ENCODE results near the gene PDHA1. TPM values are rescaled to one million over a fixed set of nuclear protein-coding genes. Genes with fewer than 3 reads are reported as not detected.

Gene PDHA1
- total and polyA plus RNA-seq, 9 of the 15 experiments (the other 6 are each of a cell fraction or from before 2014, with no cell fraction given), result 352 to 882 (median 446) TPM

DNA sequence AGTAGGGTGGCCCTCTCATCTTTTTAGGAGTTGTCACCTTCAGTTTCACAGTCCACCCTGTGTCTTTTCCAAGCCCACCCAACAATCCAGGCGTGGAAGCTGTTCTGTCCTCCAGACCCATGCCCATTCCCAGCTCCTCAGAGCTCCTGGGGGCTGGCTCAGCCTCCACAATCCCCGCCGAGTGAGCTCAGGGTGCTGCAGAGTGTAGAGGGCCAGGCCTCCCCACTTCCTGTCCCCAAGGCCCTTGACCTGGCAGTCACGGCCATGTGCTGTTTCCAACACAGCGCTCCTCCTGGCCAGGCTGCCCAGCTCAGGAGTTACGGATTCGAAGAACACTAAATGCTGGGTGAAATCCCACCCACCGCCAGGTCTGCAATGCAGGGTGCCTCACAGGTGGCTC lies 31.8 kb downstream of the PDHA1 start:
- Histone ChIP-seq H3K36me3 (ENCODE audit: control insufficient read depth, insufficient read depth, low read length) (no peaks in the 10 kb centered on the region), H3K9ac (ENCODE audit: insufficient read depth in 1 of 2, low read depth in 2 of 2, low read length in 2 of 2) (no peak overlapping the region), H3K9me3 (replicated peaks; ENCODE audit: control insufficient read depth, insufficient read depth, low read depth, low read length) (no peaks in the 10 kb centered on the region), H4K20me1 (replicated peaks; ENCODE audit: control insufficient read depth, insufficient read depth, low read length) (no peaks in the 10 kb centered on the region), H3K4me1 (replicated peaks in 1 of 2; ENCODE audit: control insufficient read depth in 2 of 2, insufficient read depth in 2 of 2, low read length in 2 of 2) (no peaks in the 10 kb centered on the region), H3K4me2 (ENCODE audit: insufficient read depth, low read length) (no peak overlapping the region), H3K4me3 (no peak overlapping the region), H3K9me1 (ENCODE audit: control insufficient read depth, insufficient read depth, low read length) (no peaks in the 10 kb centered on the region), H3K27me3 (ENCODE audit: control insufficient read depth in 2 of 2, insufficient read depth in 2 of 2, low read length in 2 of 2) (peaks cover 5 to 67% of the 10 kb centered on the region in 2 experiments; a peak in 4 of 5 replicates), H3K79me2 (ENCODE audit: control insufficient read depth, insufficient read depth, low read length) (no peaks in the 10 kb centered on the region), H2AFZ (ENCODE audit: low read depth, low read length) (no peak overlapping the region), H3K27ac (ENCODE audit: extremely low read depth, low read depth, low read length) (no peak overlapping the region)
- ChIA-PET CTCF (ENCODE audit: low intra/inter-chr PET ratio) (no interaction called here), POLR2A (interaction anchor here (0.5 kb wide), 1 partner anchor 13 kb away, joined by 3 read pairs; no protein-coding TSS in a partner anchor)
- FAIRE-seq (no peak), DNase-seq (ENCODE audit: extremely low read depth in 1 of 4, low spot score in 3 of 4) (no peak), ATAC-seq (peak; percentile 33; the same call in 2 of the 3 replicates)
- 5% methylated on average over 7 of the region's 8 CpGs for WGBS (ENCODE audit: insufficient coverage, low coverage, missing lambda C conversion rate)
- TF ChIP-seq MED1 (CRISPR knock-in tag; IDR thresholded peaks at IDR 0.05; ENCODE audit: borderline replicate concordance) (no peak), DIDO1 (tag; IDR thresholded peaks at IDR 0.05; ENCODE audit: low read depth) (no peak), CBFA2T3 (IDR thresholded peaks at IDR 0.05) (no peak), NFYB (IDR thresholded peaks at IDR 0.05; ENCODE audit: extremely low read depth, insufficient read length) (no peak), SOX6 (IDR thresholded peaks at IDR 0.05) (no peak), CAMTA2 (CRISPR knock-in tag; conservative IDR thresholded peaks at IDR 0.05) (no peak), ZNF146 (CRISPR knock-in tag; IDR thresholded peaks at IDR 0.05; ENCODE audit: unreplicated experiment) (no peak), ZFPM2 (CRISPR knock-in tag; IDR thresholded peaks at IDR 0.05) (no peak)
- TF ChIP-seq, protein P1, sequence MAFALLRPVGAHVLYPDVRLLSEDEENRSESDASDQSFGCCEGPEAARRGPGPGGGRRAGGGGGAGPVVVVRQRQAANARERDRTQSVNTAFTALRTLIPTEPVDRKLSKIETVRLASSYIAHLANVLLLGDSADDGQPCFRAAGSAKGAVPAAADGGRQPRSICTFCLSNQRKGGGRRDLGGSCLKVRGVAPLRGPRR (CRISPR knock-in tag; IDR thresholded peaks at IDR 0.05), result no peak
- TF ChIP-seq, protein P2, sequence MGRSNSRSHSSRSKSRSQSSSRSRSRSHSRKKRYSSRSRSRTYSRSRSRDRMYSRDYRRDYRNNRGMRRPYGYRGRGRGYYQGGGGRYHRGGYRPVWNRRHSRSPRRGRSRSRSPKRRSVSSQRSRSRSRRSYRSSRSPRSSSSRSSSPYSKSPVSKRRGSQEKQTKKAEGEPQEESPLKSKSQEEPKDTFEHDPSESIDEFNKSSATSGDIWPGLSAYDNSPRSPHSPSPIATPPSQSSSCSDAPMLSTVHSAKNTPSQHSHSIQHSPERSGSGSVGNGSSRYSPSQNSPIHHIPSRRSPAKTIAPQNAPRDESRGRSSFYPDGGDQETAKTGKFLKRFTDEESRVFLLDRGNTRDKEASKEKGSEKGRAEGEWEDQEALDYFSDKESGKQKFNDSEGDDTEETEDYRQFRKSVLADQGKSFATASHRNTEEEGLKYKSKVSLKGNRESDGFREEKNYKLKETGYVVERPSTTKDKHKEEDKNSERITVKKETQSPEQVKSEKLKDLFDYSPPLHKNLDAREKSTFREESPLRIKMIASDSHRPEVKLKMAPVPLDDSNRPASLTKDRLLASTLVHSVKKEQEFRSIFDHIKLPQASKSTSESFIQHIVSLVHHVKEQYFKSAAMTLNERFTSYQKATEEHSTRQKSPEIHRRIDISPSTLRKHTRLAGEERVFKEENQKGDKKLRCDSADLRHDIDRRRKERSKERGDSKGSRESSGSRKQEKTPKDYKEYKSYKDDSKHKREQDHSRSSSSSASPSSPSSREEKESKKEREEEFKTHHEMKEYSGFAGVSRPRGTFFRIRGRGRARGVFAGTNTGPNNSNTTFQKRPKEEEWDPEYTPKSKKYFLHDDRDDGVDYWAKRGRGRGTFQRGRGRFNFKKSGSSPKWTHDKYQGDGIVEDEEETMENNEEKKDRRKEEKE (IDR thresholded peaks at IDR 0.05; ENCODE audit: borderline replicate concordance in 1 of 2, control insufficient read depth in 1 of 2, low read depth in 2 of 2, low read length in 1 of 2), result no peak
- TF ChIP-seq, protein P3, sequence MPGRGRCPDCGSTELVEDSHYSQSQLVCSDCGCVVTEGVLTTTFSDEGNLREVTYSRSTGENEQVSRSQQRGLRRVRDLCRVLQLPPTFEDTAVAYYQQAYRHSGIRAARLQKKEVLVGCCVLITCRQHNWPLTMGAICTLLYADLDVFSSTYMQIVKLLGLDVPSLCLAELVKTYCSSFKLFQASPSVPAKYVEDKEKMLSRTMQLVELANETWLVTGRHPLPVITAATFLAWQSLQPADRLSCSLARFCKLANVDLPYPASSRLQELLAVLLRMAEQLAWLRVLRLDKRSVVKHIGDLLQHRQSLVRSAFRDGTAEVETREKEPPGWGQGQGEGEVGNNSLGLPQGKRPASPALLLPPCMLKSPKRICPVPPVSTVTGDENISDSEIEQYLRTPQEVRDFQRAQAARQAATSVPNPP (IDR thresholded peaks at IDR 0.05; ENCODE audit: borderline replicate concordance, insufficient read depth, insufficient read length), result no peak
- in situ Hi-C loops (cut with MboI) (loop anchor here (10.0 kb wide), 1 partner anchor 149 kb away; no protein-coding TSS in a partner anchor), intact Hi-C loops (cut with micrococcal nuclease) (loop anchor here (10.0 kb wide), 1 partner anchor 509 kb away; the partner anchor contains the start of gene SH3KBP1)
- no TSS peak for BruUV-seq (replicated peaks)

Data from K562 (cell line).